ENCODE data around the gene OR10V1.

Gene OR10V1

GRCh38 chr11:59729834-59730233, 16.2 kb upstream of the OR10V1 start:
- CTCF ChIA-PET = no interaction called here
- POLR2A ChIA-PET = no interaction called here

More at GRCh38 chr11:59729834-59730233, 16.2 kb upstream of the OR10V1 start:
- Histone ChIP-seq H3K36me3 (ENCODE audit: control insufficient read depth in 2 of 2, insufficient read depth in 1 of 2, low read length in 2 of 2) (no peaks in the 10 kb centered on the region), H3K9me3 (ENCODE audit: control insufficient read depth, insufficient read depth, low read depth, low read length) (no peaks in the 10 kb centered on the region), H3K4me1 (ENCODE audit: control insufficient read depth, insufficient read depth, low read length) (no peaks in the 10 kb centered on the region), H3K4me3 (ENCODE audit: low read depth, low read length) (no peak overlapping the region), H3K27ac (ENCODE audit: extremely low read depth, low read depth, low read length) (no peak overlapping the region)
- TF ChIP-seq ZNF830 (tag by site-specific recombination; IDR thresholded peaks at IDR 0.05; ENCODE audit: low read depth) = no peak
- no peak for TF ChIP-seq ZNF324 (tag by site-specific recombination; IDR thresholded peaks at IDR 0.05)
- no peak for TF ChIP-seq BCL6B (tag by site-specific recombination; IDR thresholded peaks at IDR 0.05)
- TF ChIP-seq ZNF701 (tag by site-specific recombination; IDR thresholded peaks at IDR 0.05) = no peak
- TF ChIP-seq ZNF555 (tag by site-specific recombination; conservative IDR thresholded peaks at IDR 0.05) = no peak
- TF ChIP-seq ZNF184 (tag by site-specific recombination; IDR thresholded peaks at IDR 0.05) = no peak
- TF ChIP-seq ZNF747 (tag by site-specific recombination; IDR thresholded peaks at IDR 0.05) = no peak
- TF ChIP-seq PRDM10 (tag by site-specific recombination; IDR thresholded peaks at IDR 0.05) = no peak
- TF ChIP-seq TSHZ1 (tag by site-specific recombination; IDR thresholded peaks at IDR 0.05; ENCODE audit: borderline replicate concordance) = no peak
- TF ChIP-seq ZNF157 (tag by site-specific recombination; IDR thresholded peaks at IDR 0.05) = no peak
- TF ChIP-seq ZIC2 (tag by site-specific recombination; IDR thresholded peaks at IDR 0.05) = no peak
- no peak for TF ChIP-seq ZBTB8A (tag by site-specific recombination; IDR thresholded peaks at IDR 0.05)
- TF ChIP-seq ZNF16 (tag by site-specific recombination; IDR thresholded peaks at IDR 0.05; ENCODE audit: low read depth) = no peak
- no peak for TF ChIP-seq MZF1 (tag by site-specific recombination; IDR thresholded peaks at IDR 0.05; ENCODE audit: borderline replicate concordance)
- no peak for TF ChIP-seq PRDM1 (tag by site-specific recombination; IDR thresholded peaks at IDR 0.05)
- TF ChIP-seq ZNF704 (tag by site-specific recombination; IDR thresholded peaks at IDR 0.05) = no peak
- TF ChIP-seq ZNF48 (tag by site-specific recombination; IDR thresholded peaks at IDR 0.05) = no peak
- TF ChIP-seq MEIS1 (CRISPR knock-in tag; IDR thresholded peaks at IDR 0.05; ENCODE audit: borderline replicate concordance) = no peak
- TF ChIP-seq ZNF433 (tag by site-specific recombination; IDR thresholded peaks at IDR 0.05; ENCODE audit: low read depth) = no peak
- TF ChIP-seq ZNF776 (tag by site-specific recombination; IDR thresholded peaks at IDR 0.05; ENCODE audit: borderline replicate concordance) = no peak
